HG03280 (cell line): Measurements from ENCODE around the gene HES2.
"Not testable (repeated sequence)": the region's sequence is repeated elsewhere in the genome, so short reads cannot be mapped to it uniquely, and the experiment has no call there.

Experiments used
- ATAC-seq: cut with Tn5 transposase; IDR thresholded peaks from one replicate; pipeline ENCODE4 v1.9.1; 2021; ENCODE audit warnings: mild to moderate bottlenecking, moderate library complexity; ENCODE audit not compliant: unreplicated experiment

Gene HES2

GRCh38 chr1:6419397-6419803 is 319 bp downstream of the HES2 start:
- no peak for ATAC-seq

GRCh38 chr1:6418668-6419396 is 887 bp downstream of the HES2 start:
- no peak for ATAC-seq

DNA sequence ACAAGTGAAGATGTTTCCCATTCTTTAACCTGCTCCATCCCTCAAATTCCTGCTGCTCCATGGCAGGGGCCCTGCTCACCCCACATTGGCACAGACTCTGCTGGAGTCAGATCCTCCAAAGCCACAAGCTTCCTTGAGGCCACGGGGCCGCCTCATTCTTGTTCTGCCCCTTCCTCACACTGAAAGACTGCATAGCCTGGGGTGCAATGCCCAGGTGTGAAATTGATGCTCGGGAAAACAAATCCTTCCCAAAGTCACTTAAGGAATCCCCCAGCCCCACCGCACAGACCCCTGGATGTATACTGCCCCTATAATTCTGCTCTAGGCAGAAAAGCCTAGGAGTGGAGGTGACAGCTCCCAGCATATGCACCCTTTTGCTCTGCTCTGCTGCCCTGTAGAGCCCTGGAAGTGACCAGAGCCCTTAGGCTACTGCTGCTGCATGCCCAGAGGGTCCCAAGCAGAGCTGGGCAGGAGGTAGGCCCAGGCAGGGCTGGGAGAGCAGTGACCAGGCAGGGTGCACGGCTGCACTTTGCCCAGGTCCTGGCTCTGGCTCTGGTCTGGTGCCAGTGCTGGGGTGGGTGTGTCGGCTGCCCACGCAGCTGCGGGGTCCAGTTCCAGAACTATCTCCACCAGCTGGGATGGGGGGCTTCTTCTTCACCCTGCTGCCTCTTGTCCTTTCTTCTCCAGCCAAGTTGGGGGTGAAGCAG is 1.6 kb downstream of the HES2 start:
- ATAC-seq = no peak

- no peak for ATAC-seq
These were observed 2.8 kb downstream of the HES2 start for GRCh38 chr1:6416906-6417305.

DNA sequence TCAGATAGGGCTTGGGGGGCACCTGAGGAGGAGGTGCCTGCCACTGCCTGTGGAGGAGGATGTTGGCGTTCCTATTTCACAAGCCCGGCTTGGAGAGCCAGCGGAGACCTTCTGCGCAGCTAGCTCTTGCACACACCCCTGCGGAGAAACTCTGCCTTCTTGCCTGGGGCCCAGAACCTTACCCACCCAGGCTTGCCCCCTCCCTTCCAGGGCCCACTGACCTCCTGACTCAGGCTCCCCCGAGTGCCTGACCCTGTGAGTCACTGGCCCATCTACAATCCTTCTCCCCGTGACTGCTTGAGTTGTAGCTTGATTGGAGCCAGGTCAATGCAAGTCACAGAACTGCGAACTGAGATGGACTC is 3.4 kb downstream of the HES2 start:
- no peak for ATAC-seq

GRCh38 chr1:6414881-6415626 is 4.7 kb downstream of the HES2 start:
- no peak for ATAC-seq

- no peak for ATAC-seq
These were observed 5.3 kb downstream of the HES2 start for GRCh38 chr1:6414443-6414844.

DNA sequence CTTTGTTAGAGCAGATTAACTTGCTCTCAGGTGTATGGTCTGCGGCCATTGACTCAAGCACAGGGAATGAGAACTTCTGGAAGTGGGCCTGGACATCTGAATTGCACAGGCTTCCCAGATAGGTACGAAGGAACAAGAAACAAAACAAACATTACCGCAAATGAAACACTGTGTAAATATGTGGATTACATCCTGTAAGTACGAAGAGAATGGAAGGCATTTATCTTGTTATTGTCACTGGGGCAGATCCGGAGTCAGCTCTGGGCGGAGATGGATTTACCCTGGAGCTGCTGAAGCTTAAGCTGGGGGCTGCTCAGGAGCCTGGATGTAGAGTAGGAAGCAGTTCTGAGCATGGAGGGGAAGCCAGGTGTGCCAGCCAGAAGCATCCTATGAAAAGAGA is 6.8 kb downstream of the HES2 start:
- ATAC-seq = no peak

DNA sequence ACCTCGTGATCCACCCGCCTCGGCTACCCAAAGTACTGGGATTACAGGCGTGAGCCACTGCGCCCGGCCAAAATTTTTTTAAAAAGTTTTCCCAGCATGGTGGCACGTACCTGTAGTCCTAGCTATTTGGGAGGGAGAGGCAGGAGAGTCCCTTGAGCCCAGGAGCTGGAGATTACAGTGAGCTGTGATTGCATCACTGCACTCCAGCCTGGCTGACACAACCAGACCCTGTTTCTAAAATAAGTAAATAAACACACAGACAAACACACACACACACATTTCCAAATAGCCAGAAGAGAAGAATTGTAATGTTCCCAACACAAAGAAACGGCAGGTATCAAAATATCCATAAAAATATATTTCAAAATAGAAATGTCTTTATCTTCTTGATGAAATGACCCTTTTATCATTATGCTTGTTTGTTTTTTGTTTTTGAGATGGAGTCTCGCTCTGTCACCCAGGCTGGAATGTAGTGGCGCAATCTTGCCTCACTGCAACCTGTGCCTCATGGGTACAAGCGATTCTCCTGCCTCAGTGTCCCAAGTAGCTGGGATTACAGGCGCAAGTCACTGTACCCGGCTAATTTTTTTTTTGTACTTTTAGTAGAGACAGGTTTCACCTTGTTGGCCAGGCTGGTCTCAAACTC is 9.3 kb downstream of the HES2 start:
- ATAC-seq = no peak

DNA sequence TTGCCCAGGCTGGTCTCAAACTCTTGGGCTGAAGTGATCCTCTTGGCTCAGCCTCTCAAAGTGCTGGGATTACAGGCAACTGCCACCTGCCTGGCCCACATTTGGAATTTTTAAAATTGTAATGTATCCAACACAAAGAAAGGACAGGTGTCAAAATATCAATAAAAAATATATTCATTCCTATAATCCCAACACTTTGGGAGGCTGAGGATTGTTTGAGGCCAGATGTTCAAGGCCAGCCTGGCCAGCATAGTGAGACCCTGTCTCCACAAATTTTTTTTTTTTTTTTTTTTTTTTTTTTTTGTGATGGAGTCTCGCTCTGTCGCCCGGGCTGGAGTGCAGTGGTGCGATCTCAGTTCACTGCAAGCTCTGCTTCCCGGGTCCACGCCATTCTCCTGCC is 10.0 kb downstream of the HES2 start:
- no peak for ATAC-seq

GRCh38 chr1:6409053-6409452 is 10.7 kb downstream of the HES2 start:
- ATAC-seq = no peak

GRCh38 chr1:6408023-6408422 is 11.7 kb downstream of the HES2 start:
- ATAC-seq = no peak

GRCh38 chr1:6401673-6402072 is 18.0 kb downstream of the HES2 start:
- no peak for ATAC-seq

DNA sequence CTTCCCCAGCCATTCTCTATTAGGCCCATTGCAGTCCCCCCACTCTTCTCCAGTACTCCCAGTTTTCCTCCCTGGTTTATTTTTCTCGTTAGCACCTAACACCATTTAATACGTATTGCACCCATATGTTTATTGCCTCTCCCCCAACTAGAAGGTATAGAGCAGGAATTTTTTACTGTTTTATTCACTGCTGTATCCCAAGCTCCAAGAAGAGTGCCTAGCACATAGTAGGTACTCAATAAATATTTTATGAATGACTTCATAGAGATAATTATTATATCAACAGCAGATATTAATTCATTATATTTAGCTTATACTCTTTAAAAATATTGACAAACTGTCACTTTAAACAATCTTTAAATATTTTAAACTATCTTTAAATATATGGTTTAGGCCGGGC is 20.4 kb downstream of the HES2 start:
- no peak for ATAC-seq

DNA sequence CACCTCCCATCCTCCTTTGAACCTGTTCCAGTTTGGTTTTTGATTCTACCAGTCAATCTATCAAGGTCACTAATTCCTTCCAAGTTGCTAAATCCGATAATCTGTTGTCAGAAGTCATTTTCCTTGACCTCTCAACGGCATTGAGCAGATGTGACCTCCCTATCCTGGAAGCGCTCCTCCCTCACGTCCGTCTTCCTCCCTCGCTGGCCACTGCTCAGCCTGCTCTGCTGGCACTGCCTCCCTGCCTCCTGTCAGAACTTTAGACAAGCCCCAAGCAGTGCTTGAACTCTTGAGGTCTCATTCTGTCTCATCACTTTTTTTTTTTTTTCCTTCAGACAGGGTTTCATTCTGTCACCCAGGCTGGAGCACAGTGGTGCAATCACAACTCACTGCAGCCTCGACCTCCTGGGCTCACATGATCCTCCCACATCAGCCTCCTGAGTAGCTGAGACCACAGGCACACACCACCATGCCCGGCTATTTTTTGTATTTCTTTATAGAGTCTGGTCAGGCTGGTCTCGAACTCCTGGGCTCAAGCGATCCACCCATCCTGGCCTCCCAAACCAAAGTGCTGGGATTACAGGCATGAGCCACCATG is 21.8 kb downstream of the HES2 start:
- ATAC-seq = no peak

GRCh38 chr1:6396998-6397397 is 22.7 kb downstream of the HES2 start:
- no peak for ATAC-seq

GRCh38 chr1:6395781-6396244 is 23.9 kb downstream of the HES2 start:
- not testable (repeated sequence) for ATAC-seq

GRCh38 chr1:6395130-6395529 is 24.6 kb downstream of the HES2 start:
- ATAC-seq = not testable (repeated sequence)

DNA sequence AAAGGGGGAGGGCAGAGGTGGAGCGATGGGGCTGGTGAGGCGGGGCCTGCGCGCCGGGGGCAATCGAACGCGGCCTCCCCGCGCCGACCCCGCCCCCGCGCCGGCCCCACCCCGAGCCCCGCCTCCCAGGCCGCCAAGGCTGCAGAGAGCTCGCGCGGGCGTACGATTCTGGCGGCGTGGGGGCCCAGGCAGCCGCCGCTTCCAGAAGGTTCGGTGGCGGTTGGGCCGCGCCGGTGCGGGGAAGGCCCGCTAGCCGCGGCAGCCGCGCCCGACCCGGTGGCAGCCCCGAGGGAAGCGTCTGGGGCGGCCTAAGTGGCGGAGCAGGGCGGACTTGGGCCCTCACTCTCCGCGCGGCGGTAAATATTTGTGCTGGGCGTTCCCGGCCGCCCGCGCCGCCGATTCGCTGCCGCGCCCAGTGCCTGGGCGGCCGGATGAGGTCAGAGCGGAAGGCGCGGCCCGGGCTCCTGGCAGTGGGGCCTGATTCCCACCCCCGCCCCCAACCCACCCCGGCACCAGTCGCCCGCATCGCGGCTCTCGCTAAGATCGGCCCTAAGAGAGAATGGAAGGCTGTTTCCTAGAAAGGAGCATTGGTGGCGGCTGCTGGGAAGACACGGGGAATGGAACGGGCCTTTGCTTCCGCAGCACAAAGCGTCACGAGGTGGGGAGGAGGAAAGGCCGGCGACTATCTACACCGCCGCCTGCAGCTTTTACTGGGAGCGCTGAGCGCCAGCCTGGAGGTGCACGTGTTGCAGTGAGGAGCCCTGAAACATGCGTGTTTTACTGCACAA is 26.1 kb downstream of the HES2 start, which contains the start of gene ACOT7:
ACOT7 (minus strand) TSS at position 368 of the 788 bp plus-strand sequence. CDS start 368 bp downstream, outside the sequence.
- peak; percentile 79 for ATAC-seq

GRCh38 chr1:6392809-6393399 is 26.8 kb downstream of the HES2 start:
- peak; percentile 8 for ATAC-seq
